Measurements from ENCODE around the gene SH3BP2.

SH3BP2 gene

DNA sequence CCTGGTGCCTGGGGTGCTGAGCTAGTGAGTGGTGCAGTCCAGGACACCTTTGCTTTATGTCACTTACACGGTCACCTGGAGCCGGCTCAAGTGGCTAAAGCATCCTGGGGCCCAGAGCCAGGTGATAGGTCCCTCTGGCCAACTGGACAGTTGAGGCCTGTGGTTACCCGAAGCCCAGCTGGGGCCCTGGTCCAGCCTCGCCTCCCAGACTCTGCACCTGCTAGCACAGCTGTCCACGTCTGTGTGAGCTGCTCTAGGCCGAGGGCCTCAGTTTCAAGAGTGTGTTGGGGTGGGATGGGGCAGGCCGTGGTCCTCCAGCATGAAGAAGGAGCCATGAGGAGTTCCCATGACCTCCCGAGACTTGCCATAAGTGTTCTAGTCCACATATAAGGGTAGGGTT, 43.1 kb downstream of the SH3BP2 start:
- DNase-seq, result no peak

- no peak for DNase-seq
Observed at GRCh38 chr4:2836391-2836859, 43.5 kb downstream of the SH3BP2 start.

DNA sequence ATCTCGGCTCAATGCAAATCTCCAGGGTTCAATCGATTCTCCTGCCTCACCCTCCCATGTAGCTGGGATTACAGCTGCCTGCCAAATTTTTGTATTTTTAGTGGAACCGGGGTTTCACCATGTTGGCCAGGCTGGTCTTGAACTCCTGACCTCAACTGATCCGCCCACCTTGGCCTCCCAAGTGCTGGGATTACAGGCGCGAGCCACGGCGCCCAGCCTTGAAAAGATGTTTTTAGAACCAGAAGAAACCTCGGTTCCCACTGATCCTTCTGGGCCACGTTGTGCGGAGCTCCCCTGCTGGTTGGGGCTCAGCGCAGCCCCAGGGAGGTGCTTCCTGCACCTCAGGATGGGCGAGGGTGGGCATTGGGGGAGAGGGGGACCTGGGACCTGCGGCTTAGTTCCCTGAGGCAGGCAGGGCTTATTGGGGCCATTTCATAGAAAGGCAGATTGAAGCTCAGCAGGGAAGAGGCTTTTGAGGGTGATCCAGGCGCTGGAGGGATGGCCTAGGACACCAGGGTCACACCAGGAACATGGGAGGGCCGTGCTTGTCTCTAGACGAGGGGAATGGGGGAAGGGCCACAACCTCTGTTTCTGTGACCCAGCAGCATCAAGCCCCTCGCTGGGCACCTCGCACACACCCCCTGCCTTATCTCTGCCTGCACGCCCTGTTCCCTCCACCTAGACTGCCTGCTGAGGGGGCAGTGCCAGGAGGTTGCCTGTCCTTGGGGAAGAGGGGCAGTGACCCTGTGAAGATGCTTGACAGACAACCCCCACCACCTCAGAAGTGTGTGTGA, 44.4 kb downstream of the SH3BP2 start:
- no peak for DNase-seq

- DNase-seq, result peak; percentile 84
Observed at GRCh38 chr4:2837904-2838496, 45.1 kb downstream of the SH3BP2 start.

GRCh38 chr4:2839060-2839459, 46.2 kb downstream of the SH3BP2 start:
- no peak for DNase-seq

DNA sequence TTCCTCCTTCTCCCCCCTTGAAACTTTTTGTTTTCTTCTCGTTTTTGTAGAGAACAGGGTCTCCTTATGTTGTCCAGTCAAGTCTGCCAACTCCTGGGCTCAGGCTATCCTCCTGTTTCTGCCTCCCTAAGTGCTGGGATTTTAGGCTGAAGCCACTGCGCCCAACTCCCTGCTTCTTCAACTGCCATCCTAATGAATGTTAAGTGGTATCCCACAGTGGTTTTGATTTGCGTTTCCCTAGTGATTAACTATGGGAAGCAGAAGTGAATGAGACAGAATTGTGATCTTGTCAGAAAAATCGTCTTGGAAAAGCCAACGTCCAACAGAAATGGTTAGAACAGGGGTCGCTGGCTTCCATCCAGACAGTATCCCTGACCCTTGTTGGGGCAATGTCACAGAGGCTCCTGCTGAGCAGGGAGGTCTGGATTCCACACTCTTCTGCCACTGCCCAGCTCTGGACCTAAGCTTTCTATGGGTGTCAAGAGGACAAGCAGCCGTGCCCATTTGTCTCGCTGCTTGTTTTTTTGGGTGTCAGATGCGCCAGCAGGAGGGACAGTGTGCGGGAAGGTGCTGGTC, 49.9 kb downstream of the SH3BP2 start:
- DNase-seq, result no peak

DNA sequence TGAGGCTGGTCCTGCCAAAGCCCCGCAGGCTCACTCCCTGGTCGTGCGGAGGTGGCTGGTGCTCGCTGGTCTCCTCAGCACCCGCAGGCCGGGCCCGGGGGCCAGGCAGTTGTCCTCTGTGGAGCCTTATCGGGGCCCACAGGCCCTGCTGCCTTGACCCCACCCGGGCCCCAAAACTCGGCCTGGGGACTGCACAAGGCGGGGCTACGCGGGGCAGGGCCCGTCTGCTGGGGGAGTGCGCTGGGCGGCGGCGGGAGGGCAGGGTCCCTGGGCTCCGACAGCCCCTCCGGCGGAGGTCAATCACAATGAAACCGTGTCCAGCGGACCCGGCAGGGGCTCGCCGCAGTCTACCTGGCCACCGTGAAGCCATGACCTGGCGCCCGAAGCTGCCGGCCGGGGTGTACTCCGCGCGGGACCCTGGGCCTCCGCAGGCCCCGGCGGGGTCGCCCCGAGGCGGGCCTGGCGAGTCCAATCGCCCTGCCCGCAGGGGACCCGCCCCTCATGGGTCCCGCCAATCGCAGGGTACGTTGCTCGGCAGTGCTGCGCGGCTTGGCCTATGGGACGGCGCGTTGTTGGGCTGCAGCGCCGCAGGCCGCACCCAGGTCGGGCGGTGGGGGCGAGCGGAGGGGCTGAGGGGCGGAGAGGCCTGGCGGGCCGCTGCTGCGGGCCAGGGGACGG, 50.5 kb downstream of the SH3BP2 start, which contains the start of gene ADD1:
Gene ADD1, plus strand, starts transcription at position 582 of the 678 bp plus-strand sequence. CDS start 32,072 bp downstream, outside the sequence.
- peak; percentile 87 for DNase-seq

DNA sequence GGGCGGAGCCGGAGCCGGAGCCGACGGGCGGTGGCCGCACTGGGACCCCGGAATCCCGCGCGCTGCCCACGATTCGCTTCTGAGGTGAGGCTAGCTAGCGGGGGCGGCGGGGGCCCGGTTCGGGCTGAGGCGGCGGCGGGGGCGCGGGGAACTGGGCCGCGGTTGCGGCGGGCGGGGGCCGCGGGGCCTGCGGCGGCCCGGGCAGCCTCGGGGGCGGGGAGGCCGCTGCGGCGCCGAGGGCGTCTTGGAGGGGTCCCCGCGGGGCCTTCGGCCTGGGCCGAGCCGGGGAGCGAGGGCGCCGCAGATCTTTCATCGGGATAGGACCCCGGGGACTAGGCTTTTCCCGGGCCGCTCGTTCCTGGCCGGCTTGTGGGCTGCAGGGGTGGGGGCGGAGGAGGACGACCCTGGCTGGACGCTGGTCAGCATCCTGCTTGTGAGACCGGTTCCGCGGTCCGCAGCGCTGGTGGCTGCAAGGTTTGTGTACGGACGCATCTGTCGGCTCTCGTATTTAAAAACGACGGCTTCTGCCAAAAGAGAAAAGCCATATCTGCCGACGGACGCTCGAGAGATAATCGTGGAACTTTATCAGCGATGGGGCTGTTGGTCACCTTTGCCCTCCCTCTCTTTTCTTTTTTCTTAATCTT, 51.2 kb downstream of the SH3BP2 start:
- DNase-seq, result peak; percentile 28

DNA sequence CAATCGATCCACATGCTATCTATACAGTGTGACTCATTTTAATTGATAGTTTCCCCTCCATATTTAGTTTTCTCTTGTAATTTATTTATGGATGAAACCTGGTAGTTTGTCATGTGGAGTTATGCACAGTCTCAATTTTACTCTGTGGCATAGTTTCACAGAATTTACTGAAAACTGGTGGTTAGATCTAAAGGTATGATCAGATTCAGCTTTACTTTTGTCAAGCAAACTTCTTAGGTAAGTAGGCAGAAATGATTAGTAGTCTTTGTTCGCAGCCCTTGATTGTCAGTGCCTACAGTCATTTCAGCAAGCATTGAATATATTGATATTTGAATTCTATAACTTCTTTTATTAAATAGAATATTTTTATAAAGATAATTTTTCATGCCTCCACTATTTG, 53.3 kb downstream of the SH3BP2 start:
- DNase-seq, result no peak

GRCh38 chr4:2847302-2847871, 54.5 kb downstream of the SH3BP2 start:
- DNase-seq, result no peak

DNA sequence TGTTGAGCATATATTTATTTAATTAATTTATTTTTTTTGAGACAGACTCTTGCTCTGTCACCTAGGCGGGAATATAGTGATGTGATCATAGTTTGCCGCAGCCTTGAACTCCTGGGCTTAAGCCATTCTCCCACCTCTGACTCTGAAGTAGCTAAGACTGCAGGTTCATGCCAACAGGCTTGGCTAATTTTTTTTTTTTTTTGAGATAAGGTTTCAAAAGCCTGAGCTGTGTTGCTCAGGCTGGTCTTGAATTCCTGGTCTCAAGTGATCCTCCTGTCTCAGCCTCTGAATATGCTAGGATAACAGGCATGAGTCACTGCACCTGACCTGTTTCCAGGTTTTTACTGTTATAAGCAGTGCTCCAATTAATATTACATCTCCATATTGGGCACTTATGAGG, 55.6 kb downstream of the SH3BP2 start:
- DNase-seq, result no peak

- DNase-seq, result no peak
Observed at GRCh38 chr4:2849267-2850152, 56.6 kb downstream of the SH3BP2 start.

- DNase-seq, result no peak
Observed at GRCh38 chr4:2850966-2851798, 58.3 kb downstream of the SH3BP2 start.

DNA sequence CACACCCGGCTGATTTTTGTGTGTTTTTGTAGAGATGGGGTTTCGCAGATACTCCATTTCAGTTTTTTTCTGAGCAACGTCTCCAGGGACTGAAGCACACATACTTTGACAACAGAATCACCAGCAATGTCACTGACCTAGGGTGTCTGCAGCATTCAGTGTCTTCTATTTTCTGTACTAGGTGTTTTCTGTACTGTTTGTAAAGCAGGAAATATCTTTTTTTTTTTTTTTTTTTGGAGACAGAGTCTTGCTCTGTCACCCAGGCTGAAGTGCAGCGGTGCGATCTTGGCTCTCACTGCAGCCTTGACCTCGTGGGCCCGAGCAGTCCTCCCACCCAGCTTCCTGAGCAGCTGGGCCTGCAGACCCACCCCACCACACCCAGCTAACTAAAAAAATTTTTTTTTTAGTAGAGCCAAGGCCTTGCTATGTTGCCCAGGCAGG, 59.6 kb downstream of the SH3BP2 start:
- no peak for DNase-seq

DNA sequence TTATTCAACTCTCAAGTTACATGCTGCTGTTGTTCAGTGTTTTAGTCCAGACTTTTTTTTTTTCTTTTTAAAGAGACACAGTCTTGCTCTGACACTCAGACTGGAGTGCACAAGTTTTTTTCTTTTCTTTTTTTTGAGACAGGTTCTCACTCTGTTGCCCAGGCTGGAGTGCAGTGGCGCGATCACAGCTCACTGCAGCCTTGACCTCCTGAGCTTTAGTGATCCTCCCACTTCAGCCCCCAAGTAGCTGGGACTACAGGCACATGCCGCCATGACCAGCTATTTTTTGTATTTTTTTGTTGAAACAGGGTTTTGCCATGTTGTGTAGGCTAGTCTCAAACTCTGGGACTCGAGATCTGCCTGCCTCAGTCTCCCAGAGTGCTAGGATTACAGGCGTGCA, 62.7 kb downstream of the SH3BP2 start:
- no peak for DNase-seq

GRCh38 chr4:2856266-2856665, 63.4 kb downstream of the SH3BP2 start:
- DNase-seq, result no peak

GRCh38 chr4:2857349-2857927, 64.6 kb downstream of the SH3BP2 start:
- DNase-seq, result no peak

GRCh38 chr4:2858451-2859217, 65.7 kb downstream of the SH3BP2 start:
- no peak for DNase-seq

DNA sequence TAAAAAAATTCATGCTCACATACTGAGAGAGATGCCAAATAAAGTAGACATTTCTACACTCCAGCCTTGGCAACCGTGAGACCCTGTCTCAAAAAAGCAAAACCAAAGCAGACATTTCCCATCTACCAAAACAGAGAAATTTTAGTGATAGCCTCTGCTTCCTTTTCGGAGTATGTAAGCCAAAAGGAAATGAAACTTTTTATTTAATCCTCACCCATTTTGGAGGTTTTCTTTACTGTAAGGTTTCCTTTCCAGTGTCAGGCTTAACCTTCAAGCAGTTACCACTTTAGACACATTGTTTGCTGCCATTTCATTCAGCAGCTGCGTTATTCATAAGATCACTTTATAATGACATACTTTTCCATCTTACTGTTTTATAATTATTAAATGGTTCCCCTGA, 66.6 kb downstream of the SH3BP2 start:
- no peak for DNase-seq

Data from CD4-positive, alpha-beta T cell treated with Interleukin-6 for 4 hours (primary cell).